RWPE2 (cell line): Measurements from ENCODE around the gene ARL14.

Experiments used
- ATAC-seq: fragments of 200-7000 bp; cut with Tn5 transposase; 3 replicates; pipeline ENCODE4 v1.9.1; 2021; ENCODE audit warnings: low read depth
- DNase-seq: peaks from one replicate; pipeline ENCODE4 v3.0.0-alpha.2; 2020; ENCODE audit warnings: low spot score
- H3K27ac ChIP-seq: fragments of 450-650 bp; 2 replicates; pipeline ENCODE4 v1.5.1; 2017; ENCODE audit warnings: mild to moderate bottlenecking; ENCODE audit not compliant: poor library complexity, severe bottlenecking
- H3K27me3 ChIP-seq: fragments of 250-450 bp; sonication (Bioruptor Pico); 2 replicates; pipeline ENCODE4 v1.5.1; 2021; ENCODE audit warnings: mild to moderate bottlenecking, moderate library complexity; ENCODE audit not compliant: insufficient read depth, poor library complexity, severe bottlenecking
- H3K36me3 ChIP-seq: fragments of 250-450 bp; sonication (Bioruptor Pico); 2 replicates; pipeline ENCODE4 v1.5.1; 2020; ENCODE audit warnings: low read depth, mild to moderate bottlenecking, moderate library complexity
- H3K4me1 ChIP-seq: fragments of 250-450 bp; sonication (Bioruptor Pico); 2 replicates; pipeline ENCODE4 v1.5.1; 2021; ENCODE audit warnings: mild to moderate bottlenecking, moderate library complexity; ENCODE audit not compliant: insufficient read depth, poor library complexity, severe bottlenecking
- H3K4me3 ChIP-seq: fragments of 250-450 bp; sonication (Bioruptor Pico); 2 replicates; pipeline ENCODE4 v1.5.1; 2021; ENCODE audit warnings: mild to moderate bottlenecking, moderate library complexity; ENCODE audit not compliant: severe bottlenecking
- H3K9me3 ChIP-seq: fragments of 250-450 bp; sonication (Bioruptor Pico); 2 replicates; pipeline ENCODE4 v1.5.1; 2021; ENCODE audit warnings: mild to moderate bottlenecking, moderate library complexity; ENCODE audit not compliant: severe bottlenecking
- TF ChIP-seq, protein P1 (sequence below): fragments of 450-650 bp; IDR thresholded peaks from one replicate; pipeline ENCODE4 v1.5.1; 2017; ENCODE audit warnings: mild to moderate bottlenecking, moderate library complexity; ENCODE audit not compliant: poor library complexity, severe bottlenecking

The ARL14 gene

DNA sequence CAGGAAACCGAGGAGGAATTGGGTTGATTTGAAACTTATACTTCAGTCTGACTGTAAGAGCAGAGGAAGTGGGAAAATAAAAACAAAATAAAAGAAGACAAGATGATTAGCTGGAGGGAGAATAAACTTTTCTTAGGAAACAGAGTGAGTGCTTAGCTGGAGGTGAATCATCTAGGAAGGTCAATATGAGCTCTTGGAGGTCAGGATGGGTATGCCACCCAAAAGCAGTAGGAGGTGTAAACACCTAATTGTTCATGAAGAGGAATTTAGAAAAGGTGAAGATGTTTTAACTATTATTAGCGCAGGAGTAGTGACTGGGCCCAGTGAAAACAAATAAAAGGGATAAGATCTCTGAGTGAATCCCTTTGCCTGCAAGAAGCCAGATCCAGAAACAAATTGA is 39.9 kb upstream of the ARL14 start:
- no peaks in the 10 kb centered on the region for H3K9me3 ChIP-seq
- H3K36me3 ChIP-seq = no peaks in the 10 kb centered on the region
- DNase-seq (no peak), ATAC-seq (no peak)
- TF ChIP-seq, protein P1, sequence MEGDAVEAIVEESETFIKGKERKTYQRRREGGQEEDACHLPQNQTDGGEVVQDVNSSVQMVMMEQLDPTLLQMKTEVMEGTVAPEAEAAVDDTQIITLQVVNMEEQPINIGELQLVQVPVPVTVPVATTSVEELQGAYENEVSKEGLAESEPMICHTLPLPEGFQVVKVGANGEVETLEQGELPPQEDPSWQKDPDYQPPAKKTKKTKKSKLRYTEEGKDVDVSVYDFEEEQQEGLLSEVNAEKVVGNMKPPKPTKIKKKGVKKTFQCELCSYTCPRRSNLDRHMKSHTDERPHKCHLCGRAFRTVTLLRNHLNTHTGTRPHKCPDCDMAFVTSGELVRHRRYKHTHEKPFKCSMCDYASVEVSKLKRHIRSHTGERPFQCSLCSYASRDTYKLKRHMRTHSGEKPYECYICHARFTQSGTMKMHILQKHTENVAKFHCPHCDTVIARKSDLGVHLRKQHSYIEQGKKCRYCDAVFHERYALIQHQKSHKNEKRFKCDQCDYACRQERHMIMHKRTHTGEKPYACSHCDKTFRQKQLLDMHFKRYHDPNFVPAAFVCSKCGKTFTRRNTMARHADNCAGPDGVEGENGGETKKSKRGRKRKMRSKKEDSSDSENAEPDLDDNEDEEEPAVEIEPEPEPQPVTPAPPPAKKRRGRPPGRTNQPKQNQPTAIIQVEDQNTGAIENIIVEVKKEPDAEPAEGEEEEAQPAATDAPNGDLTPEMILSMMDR = no peak
- no peak overlapping the region for H3K4me3 ChIP-seq
- H3K27ac ChIP-seq = no peak overlapping the region
- no peaks in the 10 kb centered on the region for H3K27me3 ChIP-seq
- no peaks in the 10 kb centered on the region for H3K4me1 ChIP-seq

DNA sequence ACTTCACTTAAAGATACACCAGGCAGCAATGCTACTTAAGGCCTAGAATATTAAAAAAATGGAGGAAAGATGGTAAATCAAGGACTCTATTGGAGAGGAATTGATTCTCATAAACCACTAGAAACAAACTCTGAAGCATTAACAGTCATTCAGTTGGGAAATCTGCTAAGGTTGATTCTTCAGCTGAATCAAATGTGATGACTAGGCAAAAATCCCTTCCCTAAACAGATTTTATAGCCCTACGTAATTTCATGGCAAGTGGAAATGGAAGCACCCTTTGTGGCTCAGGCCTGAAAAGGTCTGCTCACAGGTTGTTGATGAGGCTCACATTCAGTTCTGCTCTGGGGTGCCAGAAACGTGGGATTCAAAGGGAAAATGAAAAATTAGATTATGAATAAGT is 38.8 kb upstream of the ARL14 start:
- DNase-seq = no peak
- H3K27ac ChIP-seq = no peak overlapping the region
- ATAC-seq = no peak
- TF ChIP-seq, protein P1 = no peak
- H3K4me1 ChIP-seq = no peaks in the 10 kb centered on the region
- no peaks in the 10 kb centered on the region for H3K9me3 ChIP-seq
- H3K4me3 ChIP-seq = no peak overlapping the region
- no peaks in the 10 kb centered on the region for H3K36me3 ChIP-seq
- no peaks in the 10 kb centered on the region for H3K27me3 ChIP-seq

DNA sequence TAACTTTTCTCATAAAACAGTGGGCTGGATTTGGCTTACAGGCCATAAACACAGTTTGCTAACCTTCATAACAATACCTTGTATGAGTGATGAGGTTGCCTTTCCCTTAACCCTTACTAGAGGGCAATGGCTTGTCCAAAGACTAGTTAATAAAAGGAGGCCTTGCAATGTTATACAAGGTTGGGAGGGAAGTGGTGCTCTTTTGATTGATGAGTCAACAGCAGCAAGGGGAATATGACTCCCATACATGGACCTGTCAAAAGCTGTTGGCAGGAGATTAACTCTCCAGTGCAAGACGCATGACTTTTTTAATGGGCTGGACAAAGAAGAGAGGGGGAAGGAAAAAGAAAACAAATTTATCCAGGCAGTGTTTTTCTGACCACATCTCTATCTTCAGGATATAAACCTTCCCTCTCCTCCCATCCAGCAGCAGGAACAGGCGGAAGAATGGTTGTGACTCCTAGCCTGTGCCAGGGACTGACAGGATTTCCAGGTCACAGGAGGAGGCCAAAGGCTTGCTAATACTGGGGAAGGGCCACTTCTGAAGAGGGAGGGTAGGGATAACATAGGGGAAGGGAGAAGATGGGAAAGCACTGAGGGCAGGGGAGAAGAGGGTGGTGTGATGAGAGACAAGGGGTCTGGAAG is 35.2 kb upstream of the ARL14 start:
- H3K9me3 ChIP-seq = no peaks in the 10 kb centered on the region
- TF ChIP-seq, protein P1 = no peak
- H3K4me3 ChIP-seq = no peak overlapping the region
- ATAC-seq (peak; percentile 84), DNase-seq (no peak)
- H3K4me1 ChIP-seq = no peaks in the 10 kb centered on the region
- no peaks in the 10 kb centered on the region for H3K27me3 ChIP-seq
- no peak overlapping the region for H3K27ac ChIP-seq
- H3K36me3 ChIP-seq = no peaks in the 10 kb centered on the region

DNA sequence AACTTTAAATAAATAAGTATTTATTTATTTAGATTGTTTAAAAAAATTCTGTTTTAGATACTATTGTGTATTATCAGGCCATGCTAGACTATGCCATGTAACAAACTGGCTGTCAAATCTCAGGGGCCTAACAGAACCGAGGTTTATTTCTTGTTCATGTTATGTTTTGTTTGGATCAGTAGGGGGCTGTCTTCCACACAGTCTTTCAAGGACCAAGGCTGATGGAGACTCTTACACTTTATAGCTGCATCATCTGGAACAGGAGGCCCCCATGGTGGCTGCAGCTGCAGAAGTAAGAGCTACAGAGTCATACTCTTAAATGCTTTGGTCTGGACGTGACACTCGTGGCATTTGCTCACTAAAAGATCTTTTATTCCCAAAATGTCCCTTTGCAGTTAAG is 33.0 kb upstream of the ARL14 start:
- ATAC-seq = no peak
- no peak overlapping the region for H3K27ac ChIP-seq
- no peak overlapping the region for H3K4me3 ChIP-seq
- H3K36me3 ChIP-seq = no peaks in the 10 kb centered on the region
- no peaks in the 10 kb centered on the region for H3K9me3 ChIP-seq
- TF ChIP-seq, protein P1 = no peak
- H3K4me1 ChIP-seq = no peaks in the 10 kb centered on the region
- DNase-seq = no peak
- H3K27me3 ChIP-seq = no peaks in the 10 kb centered on the region

DNA sequence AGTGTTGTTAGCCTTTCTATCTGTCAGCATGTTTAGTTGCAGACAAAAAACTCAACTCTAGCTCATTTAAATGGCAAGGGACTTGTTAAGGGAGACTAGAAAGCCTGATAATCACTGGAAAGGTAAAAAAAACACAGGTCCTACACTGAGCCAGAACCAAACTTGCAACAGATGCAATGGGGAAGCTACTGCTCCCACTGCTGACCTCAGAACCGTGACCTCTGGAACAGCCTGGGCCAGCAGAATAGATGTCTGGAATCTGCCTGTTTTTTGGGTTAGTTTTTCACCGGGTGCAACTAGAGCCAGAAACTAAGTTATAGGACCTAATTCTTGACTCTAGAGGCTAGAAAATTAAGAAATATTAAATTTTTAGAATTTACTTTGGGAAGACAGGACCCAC is 32.5 kb upstream of the ARL14 start:
- Histone ChIP-seq H3K4me1 (no peaks in the 10 kb centered on the region), H3K27ac (no peak overlapping the region), H3K36me3 (no peaks in the 10 kb centered on the region), H3K27me3 (no peaks in the 10 kb centered on the region), H3K9me3 (no peaks in the 10 kb centered on the region), H3K4me3 (no peak overlapping the region)
- ATAC-seq = no peak
- DNase-seq = no peak
- TF ChIP-seq, protein P1 = no peak
